DOHH2 (cell line): ENCODE data around the gene UBE2F.

Experiments used
- H3F3A ChIP-seq: fragments of 200-600 bp; sonication (generic), shearing (Covaris generic); 2 replicates; pipeline ENCODE4 v1.6.0; 2016; ENCODE audit warnings: antibody characterized with exemption, mild to moderate bottlenecking; ENCODE audit not compliant: control insufficient read depth, insufficient read depth
- H3K27ac ChIP-seq: fragments of 200-600 bp; sonication (generic); 2 replicates; pipeline ENCODE4 v1.5.1; 2014; ENCODE audit warnings: low read depth, mild to moderate bottlenecking, low read length, moderate library complexity
- H3K27me3 ChIP-seq: fragments of 200-600 bp; sonication (generic); 2 replicates; pipeline ENCODE4 v1.6.1; 2014; ENCODE audit warnings: mild to moderate bottlenecking, low read length, mixed read lengths; ENCODE audit not compliant: control insufficient read depth
- H3K36me3 ChIP-seq: fragments of 200-600 bp; sonication (generic); 2 replicates; pipeline ENCODE4 v1.6.1; 2014; ENCODE audit warnings: mild to moderate bottlenecking, low read length, moderate library complexity, mixed read lengths; ENCODE audit not compliant: control insufficient read depth
- H3K4me1 ChIP-seq: fragments of 200-600 bp; sonication (generic); 2 replicates; pipeline ENCODE4 v1.6.1; 2014; ENCODE audit warnings: mild to moderate bottlenecking, low read length, mixed read lengths; ENCODE audit not compliant: control insufficient read depth
- H3K4me2 ChIP-seq: fragments of 200-600 bp; sonication (generic); 2 replicates; pipeline ENCODE4 v1.6.0; 2014; ENCODE audit warnings: mild to moderate bottlenecking, low read length, moderate library complexity
- H3K4me3 ChIP-seq: fragments of 200-600 bp; sonication (generic); 2 replicates; pipeline ENCODE4 v1.5.1; 2014; ENCODE audit warnings: mild to moderate bottlenecking, low read length, mixed read lengths
- H3K79me2 ChIP-seq: fragments of 200-600 bp; sonication (generic); 2 replicates; pipeline ENCODE4 v1.6.1; 2014; ENCODE audit warnings: mild to moderate bottlenecking, low read length, mixed read lengths; ENCODE audit not compliant: control insufficient read depth
- H3K9me2 ChIP-seq: fragments of 200-600 bp; sonication (generic); replicated peaks from 2 replicates; pipeline ENCODE4 v1.6.1; 2014; ENCODE audit warnings: mild to moderate bottlenecking, low read length, mixed read lengths; ENCODE audit not compliant: control insufficient read depth
- H3K9me3 ChIP-seq: fragments of 200-600 bp; sonication (generic); 2 replicates; pipeline ENCODE4 v1.6.1; 2014; ENCODE audit warnings: antibody characterized with exemption, low read length, mixed read lengths; ENCODE audit not compliant: control insufficient read depth, insufficient read depth
- H4K20me1 ChIP-seq: fragments of 200-600 bp; sonication (generic); 2 replicates; pipeline ENCODE4 v1.6.0; 2014; ENCODE audit warnings: low read depth, mild to moderate bottlenecking, antibody characterized with exemption, low read length, moderate library complexity; ENCODE audit not compliant: control insufficient read depth, insufficient read depth
- EZH2phosphoT487 ChIP-seq: fragments of 200-600 bp; sonication (generic); IDR thresholded peaks from 2 replicates; pipeline ENCODE4 v1.6.1; 2017; ENCODE audit warnings: borderline replicate concordance, mild to moderate bottlenecking, antibody characterized with exemption, low read length, moderate library complexity, mixed read lengths
- TF ChIP-seq, protein P1 (sequence below): fragments of 200-600 bp; sonication (generic); IDR thresholded peaks from one replicate; pipeline ENCODE4 v1.5.1; 2014; ENCODE audit warnings: antibody characterized with exemption, mild to moderate bottlenecking, low read depth, low read length; ENCODE audit not compliant: poor library complexity, severe bottlenecking

UBE2F gene

DNA sequence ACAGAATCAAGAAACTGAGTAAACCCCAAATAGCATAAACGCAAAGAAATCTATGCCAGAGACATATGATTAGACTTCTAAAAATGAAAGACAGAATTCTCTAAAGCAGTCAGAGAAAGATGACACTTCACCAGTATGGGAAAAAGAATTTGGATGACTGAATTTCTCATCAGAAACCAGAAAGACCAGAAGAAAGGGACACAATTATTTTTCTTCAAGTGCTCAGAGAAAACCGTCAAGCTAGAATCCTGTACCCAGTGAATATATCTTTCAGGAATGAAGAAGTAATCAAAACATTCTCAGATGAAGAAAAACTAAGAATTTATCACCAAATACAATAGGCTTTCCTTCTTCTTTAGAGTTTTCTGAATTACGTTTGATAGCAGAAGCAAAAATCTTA is 119.1 kb downstream of the UBE2F start:
- TF ChIP-seq EZH2phosphoT487: no peak
- TF ChIP-seq, protein P1, sequence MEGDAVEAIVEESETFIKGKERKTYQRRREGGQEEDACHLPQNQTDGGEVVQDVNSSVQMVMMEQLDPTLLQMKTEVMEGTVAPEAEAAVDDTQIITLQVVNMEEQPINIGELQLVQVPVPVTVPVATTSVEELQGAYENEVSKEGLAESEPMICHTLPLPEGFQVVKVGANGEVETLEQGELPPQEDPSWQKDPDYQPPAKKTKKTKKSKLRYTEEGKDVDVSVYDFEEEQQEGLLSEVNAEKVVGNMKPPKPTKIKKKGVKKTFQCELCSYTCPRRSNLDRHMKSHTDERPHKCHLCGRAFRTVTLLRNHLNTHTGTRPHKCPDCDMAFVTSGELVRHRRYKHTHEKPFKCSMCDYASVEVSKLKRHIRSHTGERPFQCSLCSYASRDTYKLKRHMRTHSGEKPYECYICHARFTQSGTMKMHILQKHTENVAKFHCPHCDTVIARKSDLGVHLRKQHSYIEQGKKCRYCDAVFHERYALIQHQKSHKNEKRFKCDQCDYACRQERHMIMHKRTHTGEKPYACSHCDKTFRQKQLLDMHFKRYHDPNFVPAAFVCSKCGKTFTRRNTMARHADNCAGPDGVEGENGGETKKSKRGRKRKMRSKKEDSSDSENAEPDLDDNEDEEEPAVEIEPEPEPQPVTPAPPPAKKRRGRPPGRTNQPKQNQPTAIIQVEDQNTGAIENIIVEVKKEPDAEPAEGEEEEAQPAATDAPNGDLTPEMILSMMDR: no peak
- H3K36me3 ChIP-seq: peaks cover 50% of the 10 kb centered on the region
- no peaks in the 10 kb centered on the region for H3K79me2 ChIP-seq
- no peak overlapping the region for H3K27ac ChIP-seq
- no peak overlapping the region for H3K4me2 ChIP-seq
- no peaks in the 10 kb centered on the region for H4K20me1 ChIP-seq
- H3K27me3 ChIP-seq: no peaks in the 10 kb centered on the region
- peaks cover 13% of the 10 kb centered on the region for H3K4me1 ChIP-seq
- H3K9me2 ChIP-seq: no peaks in the 10 kb centered on the region
- peaks cover 7% of the 10 kb centered on the region; the same call in 1 of the 2 replicates for H3F3A ChIP-seq
- no peak overlapping the region for H3K4me3 ChIP-seq
- no peaks in the 10 kb centered on the region for H3K9me3 ChIP-seq

DNA sequence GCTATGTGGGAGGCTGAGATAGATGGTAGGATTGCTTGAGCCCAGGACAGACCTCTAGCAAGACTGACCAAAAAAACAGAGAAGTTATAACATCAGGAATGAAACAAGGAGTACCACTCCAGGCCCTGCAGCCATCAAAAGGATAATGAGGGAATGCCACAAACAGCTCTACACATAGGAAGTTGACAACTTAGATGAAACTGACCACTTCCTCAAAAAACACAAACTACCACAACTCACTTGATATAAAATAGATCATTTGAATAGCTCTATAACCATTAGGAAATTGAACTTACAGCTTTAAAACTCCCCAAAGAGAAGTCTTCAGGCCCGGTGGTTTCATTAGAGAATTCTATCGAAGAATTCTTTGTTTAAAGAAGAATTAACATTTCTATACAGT is 120.4 kb downstream of the UBE2F start:
- peak overlapping the region; percentile 42 for H3K4me2 ChIP-seq
- H3K4me1 ChIP-seq: peaks cover 13% of the 10 kb centered on the region
- H3K36me3 ChIP-seq: peaks cover 38% of the 10 kb centered on the region
- H3K27ac ChIP-seq: peak overlapping the region; percentile 2; the same call in 1 of the 2 replicates
- no peaks in the 10 kb centered on the region for H3K9me2 ChIP-seq
- no peak for TF ChIP-seq EZH2phosphoT487
- TF ChIP-seq, protein P1: no peak
- H3K9me3 ChIP-seq: no peaks in the 10 kb centered on the region
- H3K79me2 ChIP-seq: no peaks in the 10 kb centered on the region
- peaks cover 7% of the 10 kb centered on the region; the same call in 1 of the 2 replicates for H3F3A ChIP-seq
- no peak overlapping the region for H3K4me3 ChIP-seq
- no peaks in the 10 kb centered on the region for H4K20me1 ChIP-seq
- H3K27me3 ChIP-seq: no peaks in the 10 kb centered on the region

DNA sequence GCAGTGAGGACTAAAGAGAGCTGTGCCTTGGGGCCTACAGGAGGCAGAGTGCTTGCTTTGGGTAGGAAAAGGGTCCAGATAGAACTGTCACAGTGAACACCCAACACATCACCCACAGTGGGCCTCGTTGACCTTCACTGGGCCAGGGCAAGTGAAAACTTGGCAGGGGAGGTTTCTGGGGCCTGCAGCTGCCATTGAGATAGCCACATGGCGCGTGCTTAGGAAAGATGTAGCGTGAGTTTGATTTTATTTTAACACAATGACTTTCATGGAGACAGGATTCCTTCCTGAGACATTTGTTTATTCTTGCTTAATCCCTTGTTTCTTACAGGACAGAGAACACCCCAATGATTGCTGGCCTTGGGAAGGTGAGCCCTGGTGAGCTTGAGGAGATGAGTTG is 124.1 kb downstream of the UBE2F start:
- H3K27ac ChIP-seq: no peak overlapping the region

More for the DNA sequence above, 124.1 kb downstream of the UBE2F start:
- H3K4me3 ChIP-seq: no peak overlapping the region
- H3K36me3 ChIP-seq: peaks cover 16% of the 10 kb centered on the region
- H3K9me2 ChIP-seq: no peaks in the 10 kb centered on the region
- H3K27me3 ChIP-seq: no peaks in the 10 kb centered on the region
- no peak overlapping the region for H3K4me2 ChIP-seq
- H3K79me2 ChIP-seq: no peaks in the 10 kb centered on the region
- H3K4me1 ChIP-seq: peaks cover 13% of the 10 kb centered on the region
- no peaks in the 10 kb centered on the region for H4K20me1 ChIP-seq
- no peaks in the 10 kb centered on the region for H3K9me3 ChIP-seq
- peaks cover 3% of the 10 kb centered on the region; the same call in 1 of the 2 replicates for H3F3A ChIP-seq
- TF ChIP-seq EZH2phosphoT487: no peak
- TF ChIP-seq, protein P1: no peak
